Stimulated activated CD8-positive, alpha-beta memory T cell treated with anti-CD3 and anti-CD28 coated beads, Interleukin-4, amount 100 ng/mL, for 48 hours (primary cell): Measurements from ENCODE around the gene VOPP1.
A peak's percentile ranks its signal among the peaks of the same experiment; 100 is the strongest.
"Not testable (repeated sequence)": the region's sequence is repeated elsewhere in the genome, so short reads cannot be mapped to it uniquely, and the experiment has no call there.

Experiments
- DNase-seq: peaks from one replicate; pipeline ENCODE4 v3.0.0-alpha.2; 2020

The VOPP1 gene

GRCh38 chr7:55484834-55485233 is 87.5 kb downstream of the VOPP1 start:
- DNase-seq: no peak

- peak; percentile 22 for DNase-seq
Observed at GRCh38 chr7:55484241-55484640, 88.1 kb downstream of the VOPP1 start.

GRCh38 chr7:55483046-55483445 is 89.3 kb downstream of the VOPP1 start:
- peak; percentile 22 for DNase-seq

- no peak for DNase-seq
Observed at GRCh38 chr7:55481155-55481554, 91.1 kb downstream of the VOPP1 start.

GRCh38 chr7:55478700-55479099 is 93.6 kb downstream of the VOPP1 start:
- DNase-seq: peak; percentile 14

- peak; percentile 18 for DNase-seq
Observed at GRCh38 chr7:55477781-55478374, 94.4 kb downstream of the VOPP1 start.

GRCh38 chr7:55476852-55477780 is 95.2 kb downstream of the VOPP1 start:
- peak; percentile 18 for DNase-seq

GRCh38 chr7:55475855-55476803 is 96.2 kb downstream of the VOPP1 start:
- DNase-seq: peak; percentile 24

GRCh38 chr7:55474944-55475854 is 97.1 kb downstream of the VOPP1 start:
- peak; percentile 24 for DNase-seq

GRCh38 chr7:55473932-55474331 is 98.4 kb downstream of the VOPP1 start:
- DNase-seq: peak; percentile 22

- no peak for DNase-seq
Observed at GRCh38 chr7:55472928-55473725, 99.2 kb downstream of the VOPP1 start.

GRCh38 chr7:55472406-55472805 is 99.9 kb downstream of the VOPP1 start:
- not testable (repeated sequence) for DNase-seq

GRCh38 chr7:55471594-55471993 is 100.7 kb downstream of the VOPP1 start:
- DNase-seq: peak; percentile 16

GRCh38 chr7:55470261-55470660 is 102.0 kb downstream of the VOPP1 start:
- DNase-seq: no peak

GRCh38 chr7:55469721-55470120 is 102.6 kb downstream of the VOPP1 start:
- peak; percentile 19 for DNase-seq

- peak; percentile 22 for DNase-seq
Observed at GRCh38 chr7:55469271-55469681, 103.0 kb downstream of the VOPP1 start.

- DNase-seq: peak; percentile 18
Observed at GRCh38 chr7:55468495-55468894, 103.8 kb downstream of the VOPP1 start.

- peak; percentile 19 for DNase-seq
Observed at GRCh38 chr7:55467047-55467593, 105.2 kb downstream of the VOPP1 start.

- no peak for DNase-seq
Observed at GRCh38 chr7:55465691-55466090, 106.6 kb downstream of the VOPP1 start.

GRCh38 chr7:55464422-55464821 is 107.9 kb downstream of the VOPP1 start:
- DNase-seq: peak; percentile 17
